Kidney (tissue), 14 donors: Measurements from ENCODE around the gene ADAMTSL5. TPM values are rescaled to one million over a fixed set of nuclear protein-coding genes. Genes with fewer than 3 reads are reported as not detected.

Source experiments
- DNase-seq, 5 donors: peaks; one replicate each; pipeline ENCODE4 v3.0.0-alpha.2; 2013 to 2020
- FAIRE-seq: peaks from 2 replicates; lab custom pipeline; 2012; peaks lifted over from hg19 to GRCh38; lab: Jason Lieb, UNC
- H3K27ac ChIP-seq, 2 donors: one replicate each; pipeline ENCODE4 v1.7.0; 2013; ENCODE audit warnings: low read depth in 2 of 2, low read length in 2 of 2, inconsistent platforms in 1 of 2
- H3K27me3 ChIP-seq: one replicate; pipeline ENCODE4 v1.7.1; 2013; ENCODE audit warnings: low read length, inconsistent platforms; ENCODE audit not compliant: control insufficient read depth, insufficient read depth
- H3K36me3 ChIP-seq, 3 donors: one replicate each; pipeline versions ENCODE4 v1.7.0 to v1.7.1; 2013; ENCODE audit warnings: low read length in 3 of 3, control low read depth in 1 of 3, inconsistent platforms in 1 of 3; ENCODE audit not compliant: insufficient read depth in 3 of 3, control insufficient read depth in 2 of 3
- H3K4me1 ChIP-seq, 3 donors: one replicate each; pipeline versions ENCODE4 v1.7.0 to v1.7.1; 2013; ENCODE audit warnings: low read length in 3 of 3, inconsistent platforms in 1 of 3, low read depth in 1 of 3; ENCODE audit not compliant: control insufficient read depth in 2 of 3, insufficient read depth in 2 of 3
- H3K4me3 ChIP-seq, 3 donors: one replicate each; pipeline versions ENCODE4 v1.7.0 to v1.8.1; 2013; ENCODE audit warnings: low read length in 3 of 3, control low read depth in 1 of 3, inconsistent platforms in 1 of 3
- H3K9ac ChIP-seq, 3 donors: one replicate each; pipeline versions ENCODE4 v1.7.0 to v1.7.1; 2013; ENCODE audit warnings: low read length in 3 of 3, control low read depth in 1 of 3, inconsistent platforms in 1 of 3
- H3K9me3 ChIP-seq, 3 donors: one replicate each; pipeline versions ENCODE4 v1.7.0 to v1.7.1; 2013; ENCODE audit warnings: low read length in 3 of 3, control low read depth in 1 of 3, inconsistent platforms in 1 of 3; ENCODE audit not compliant: control insufficient read depth in 2 of 3, insufficient read depth in 1 of 3
- intact Hi-C: fragments of 100-400 bp; cut with DNase I; formaldehyde crosslinking; loops from one replicate; pipeline ENCODE4 v1.11.1; 2022
- polyA plus RNA-seq: library from polyadenylated mRNA; stranded (reverse); fragments of 350-450 nt; fragmentation: Illumina TruSeq; extraction: RNeasy Lipid Tissue Mini Kit (QIAGEN cat#74804); gene quantifications from one replicate; pipeline ENCODE4 v1.2.3, GENCODE V29; 2014; ENCODE audit warnings: low read depth, low replicate concordance; ENCODE audit not compliant: insufficient read depth
- total RNA-seq: library from RNA; stranded (reverse); fragmentation: NEBNext Ultra II Directional; extraction: Animal tissue kit (Norgen Biotek cat#: 25700); gene quantifications from one replicate; pipeline ENCODE4 v1.2.1, GENCODE V29; 2021
- TF ChIP-seq, protein P1 (sequence below): IDR thresholded peaks from 3 replicates; pipeline ENCODE4 v1.5.1; 2012; ENCODE audit warnings: mild to moderate bottlenecking, moderate library complexity, borderline replicate concordance; ENCODE audit not compliant: insufficient read depth; ENCODE audit errors: extremely low read depth
- donor health status: control.
- donor health status: control.
- donor health status: control.
- donor health status: control.
- donor health status: control.
- donor health status: DM: yes; HTN: yes; CAD: no.
- donor health status: Normal renal cell carcinoma (clear cell type).

The ADAMTSL5 gene
- total and polyA plus RNA-seq, 2 donors from 2014 or later: 1.4 to 4.6 TPM

DNA sequence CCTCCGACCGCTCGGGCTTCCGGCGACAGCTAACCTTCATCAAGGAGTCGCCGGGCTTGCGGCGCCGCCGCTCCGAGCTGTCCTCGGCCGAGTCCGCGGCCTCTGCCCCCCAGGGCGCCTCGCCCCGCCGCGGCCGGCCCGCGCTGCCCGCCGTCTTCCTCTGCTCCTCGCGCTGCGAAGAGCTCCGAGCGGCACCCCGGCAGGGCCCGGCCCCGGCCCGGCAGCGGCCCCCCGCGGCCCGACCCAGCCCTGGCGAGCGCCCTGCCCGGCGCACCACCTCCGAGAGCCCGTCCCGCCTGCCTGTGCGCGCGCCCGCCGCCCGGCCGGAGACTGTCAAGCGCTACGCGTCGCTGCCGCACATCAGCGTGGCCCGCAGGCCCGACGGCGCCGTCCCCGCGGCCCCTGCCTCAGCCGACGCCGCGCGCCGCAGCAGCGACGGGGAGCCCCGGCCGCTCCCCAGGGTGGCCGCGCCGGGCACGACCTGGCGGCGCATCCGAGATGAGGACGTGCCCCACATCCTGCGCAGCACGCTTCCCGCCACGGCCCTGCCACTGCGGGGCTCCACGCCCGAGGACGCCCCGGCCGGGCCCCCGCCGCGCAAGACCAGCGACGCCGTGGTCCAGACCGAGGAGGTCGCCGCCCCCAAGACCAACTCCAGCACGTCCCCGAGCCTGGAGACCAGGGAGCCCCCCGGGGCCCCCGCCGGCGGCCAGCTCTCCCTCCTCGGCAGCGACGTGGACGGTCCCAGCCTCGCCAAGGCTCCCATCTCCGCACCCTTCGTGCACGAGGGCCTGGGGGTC is 43.4 kb downstream of the ADAMTSL5 start:
- TF ChIP-seq, protein P1, sequence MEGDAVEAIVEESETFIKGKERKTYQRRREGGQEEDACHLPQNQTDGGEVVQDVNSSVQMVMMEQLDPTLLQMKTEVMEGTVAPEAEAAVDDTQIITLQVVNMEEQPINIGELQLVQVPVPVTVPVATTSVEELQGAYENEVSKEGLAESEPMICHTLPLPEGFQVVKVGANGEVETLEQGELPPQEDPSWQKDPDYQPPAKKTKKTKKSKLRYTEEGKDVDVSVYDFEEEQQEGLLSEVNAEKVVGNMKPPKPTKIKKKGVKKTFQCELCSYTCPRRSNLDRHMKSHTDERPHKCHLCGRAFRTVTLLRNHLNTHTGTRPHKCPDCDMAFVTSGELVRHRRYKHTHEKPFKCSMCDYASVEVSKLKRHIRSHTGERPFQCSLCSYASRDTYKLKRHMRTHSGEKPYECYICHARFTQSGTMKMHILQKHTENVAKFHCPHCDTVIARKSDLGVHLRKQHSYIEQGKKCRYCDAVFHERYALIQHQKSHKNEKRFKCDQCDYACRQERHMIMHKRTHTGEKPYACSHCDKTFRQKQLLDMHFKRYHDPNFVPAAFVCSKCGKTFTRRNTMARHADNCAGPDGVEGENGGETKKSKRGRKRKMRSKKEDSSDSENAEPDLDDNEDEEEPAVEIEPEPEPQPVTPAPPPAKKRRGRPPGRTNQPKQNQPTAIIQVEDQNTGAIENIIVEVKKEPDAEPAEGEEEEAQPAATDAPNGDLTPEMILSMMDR: no peak
- Histone ChIP-seq H3K27ac (no peak overlapping the region), H3K9me3 (no peaks in the 10 kb centered on the region), H3K4me1 (peaks cover 0 to 31% (median 4%) of the 10 kb centered on the region in 3 donors), H3K27me3 (peaks cover 23% of the 10 kb centered on the region), H3K36me3 (no peaks in the 10 kb centered on the region), H3K9ac (no peak overlapping the region), H3K4me3 (no peak overlapping the region)
- intact Hi-C loops: no loop called here
- no peak for FAIRE-seq
- peak in 3 of 5 donors; percentile 50 to 76 (median 53) for DNase-seq

DNA sequence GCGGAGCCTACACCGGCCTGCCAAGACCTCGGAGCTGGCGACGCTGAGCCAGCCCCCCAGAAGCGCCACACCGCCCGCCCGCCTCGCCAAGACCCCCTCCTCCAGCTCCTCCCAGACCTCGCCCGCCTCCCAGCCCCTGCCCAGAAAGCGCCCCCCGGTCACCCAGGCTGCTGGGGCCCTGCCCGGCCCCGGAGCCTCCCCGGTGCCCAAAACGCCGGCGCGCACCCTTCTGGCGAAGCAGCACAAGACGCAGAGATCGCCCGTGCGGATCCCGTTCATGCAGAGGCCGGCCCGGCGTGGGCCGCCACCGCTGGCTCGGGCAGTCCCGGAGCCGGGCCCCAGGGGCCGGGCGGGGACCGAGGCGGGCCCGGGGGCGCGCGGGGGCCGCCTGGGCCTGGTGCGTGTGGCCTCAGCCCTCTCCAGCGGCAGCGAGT is 44.0 kb downstream of the ADAMTSL5 start:
- H3K27me3 ChIP-seq: peaks cover 25% of the 10 kb centered on the region
- H3K9ac ChIP-seq: no peak overlapping the region
- H3K4me3 ChIP-seq: no peak overlapping the region
- no peaks in the 10 kb centered on the region for H3K36me3 ChIP-seq
- intact Hi-C loops: no loop called here
- no peak overlapping the region for H3K27ac ChIP-seq
- peaks cover 0 to 31% (median 4%) of the 10 kb centered on the region in 3 donors for H3K4me1 ChIP-seq
- no peak for FAIRE-seq
- DNase-seq: peak in 2 of 5 donors; percentile 64 to 80
- no peaks in the 10 kb centered on the region for H3K9me3 ChIP-seq
- TF ChIP-seq, protein P1: no peak

DNA sequence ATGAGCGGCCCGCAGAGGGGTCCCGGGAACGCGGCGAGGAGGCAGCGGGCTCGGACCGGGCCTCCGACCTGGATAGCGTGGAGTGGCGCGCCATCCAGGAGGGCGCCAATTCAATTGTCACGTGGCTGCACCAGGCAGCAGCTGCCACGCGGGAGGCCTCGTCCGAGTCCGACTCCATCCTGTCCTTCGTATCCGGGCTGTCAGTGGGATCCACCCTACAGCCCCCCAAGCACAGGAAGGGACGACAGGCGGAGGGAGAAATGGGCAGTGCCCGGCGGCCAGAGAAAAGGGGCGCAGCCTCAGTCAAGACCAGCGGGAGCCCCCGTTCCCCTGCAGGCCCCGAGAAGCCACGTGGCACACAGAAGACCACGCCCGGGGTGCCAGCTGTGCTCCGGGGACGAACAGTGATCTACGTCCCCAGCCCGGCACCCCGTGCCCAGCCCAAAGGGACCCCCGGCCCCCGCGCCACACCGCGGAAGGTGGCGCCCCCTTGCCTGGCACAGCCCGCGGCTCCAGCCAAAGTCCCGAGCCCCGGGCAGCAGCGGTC is 44.5 kb downstream of the ADAMTSL5 start:
- no peak overlapping the region for H3K4me3 ChIP-seq
- H3K9me3 ChIP-seq: no peaks in the 10 kb centered on the region
- H3K4me1 ChIP-seq: peaks cover 0 to 31% (median 4%) of the 10 kb centered on the region in 3 donors
- no peaks in the 10 kb centered on the region for H3K36me3 ChIP-seq
- FAIRE-seq (no peak), DNase-seq (peak in 2 of 5 donors; percentile 50 to 73)
- intact Hi-C loops: no loop called here
- TF ChIP-seq, protein P1: no peak
- no peak overlapping the region for H3K9ac ChIP-seq
- no peak overlapping the region for H3K27ac ChIP-seq
- H3K27me3 ChIP-seq: peaks cover 25% of the 10 kb centered on the region
